ENCODE data around the gene ELF5.

DNA sequence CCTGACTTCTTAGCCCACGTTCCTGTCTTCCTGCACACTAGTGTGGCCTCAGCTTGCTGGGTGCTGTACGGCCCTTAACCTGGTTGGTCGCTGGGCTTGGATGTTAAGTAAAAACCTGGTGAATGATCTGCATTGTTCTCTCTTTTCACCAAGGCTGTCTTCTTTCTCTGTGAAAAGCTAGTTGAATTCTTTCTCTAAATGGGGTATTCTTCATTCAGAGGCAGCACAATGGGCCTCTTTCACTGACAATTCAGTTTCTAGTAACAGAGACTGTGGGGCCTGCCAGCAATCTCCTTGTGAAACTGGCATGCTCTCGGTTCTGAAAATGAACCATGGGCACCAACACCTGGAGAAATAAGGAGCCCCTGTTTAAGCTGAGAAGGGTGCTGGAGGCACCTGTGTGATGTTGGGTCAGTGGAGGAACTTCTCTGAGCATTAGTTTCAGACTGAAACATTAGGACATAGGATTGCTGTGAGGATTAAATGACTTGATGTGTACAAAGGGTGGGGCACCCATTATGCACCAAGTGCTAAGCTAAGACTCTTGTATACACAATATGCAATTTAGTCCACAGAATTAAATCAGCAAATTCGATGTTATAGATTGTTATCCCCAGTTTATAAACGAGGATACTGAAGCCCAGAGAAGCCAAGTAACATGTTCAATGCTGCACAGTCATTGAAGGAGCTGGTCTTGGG, 33.1 kb upstream of the ELF5 start:
- TF ChIP-seq POLR2A (IDR thresholded peaks at IDR 0.05) (no peak), POLR2AphosphoS5 (IDR thresholded peaks at IDR 0.05) (no peak), EP300 (IDR thresholded peaks at IDR 0.05) (no peak)
- TF ChIP-seq, protein P1, sequence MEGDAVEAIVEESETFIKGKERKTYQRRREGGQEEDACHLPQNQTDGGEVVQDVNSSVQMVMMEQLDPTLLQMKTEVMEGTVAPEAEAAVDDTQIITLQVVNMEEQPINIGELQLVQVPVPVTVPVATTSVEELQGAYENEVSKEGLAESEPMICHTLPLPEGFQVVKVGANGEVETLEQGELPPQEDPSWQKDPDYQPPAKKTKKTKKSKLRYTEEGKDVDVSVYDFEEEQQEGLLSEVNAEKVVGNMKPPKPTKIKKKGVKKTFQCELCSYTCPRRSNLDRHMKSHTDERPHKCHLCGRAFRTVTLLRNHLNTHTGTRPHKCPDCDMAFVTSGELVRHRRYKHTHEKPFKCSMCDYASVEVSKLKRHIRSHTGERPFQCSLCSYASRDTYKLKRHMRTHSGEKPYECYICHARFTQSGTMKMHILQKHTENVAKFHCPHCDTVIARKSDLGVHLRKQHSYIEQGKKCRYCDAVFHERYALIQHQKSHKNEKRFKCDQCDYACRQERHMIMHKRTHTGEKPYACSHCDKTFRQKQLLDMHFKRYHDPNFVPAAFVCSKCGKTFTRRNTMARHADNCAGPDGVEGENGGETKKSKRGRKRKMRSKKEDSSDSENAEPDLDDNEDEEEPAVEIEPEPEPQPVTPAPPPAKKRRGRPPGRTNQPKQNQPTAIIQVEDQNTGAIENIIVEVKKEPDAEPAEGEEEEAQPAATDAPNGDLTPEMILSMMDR (IDR thresholded peaks at IDR 0.05) = no peak
